Left colon (tissue), 2 donors: ENCODE measurements around the gene SLC9A9. TPM values are rescaled to one million over a fixed set of nuclear protein-coding genes. Genes with fewer than 3 reads are reported as not detected.
"Not testable (repeated sequence)": the region's sequence is repeated elsewhere in the genome, so short reads cannot be mapped to it uniquely, and the experiment has no call there.

ENCODE experiments used
- ATAC-seq: fragments of 200-7000 bp; cut with Tn5 transposase; one replicate; pipeline ENCODE4 v1.9.1; 2020; ENCODE audit warnings: mild to moderate bottlenecking, moderate library complexity
- DNase-seq, 2 donors: peaks; one replicate each; pipeline ENCODE4 v3.0.0-alpha.2; 2020
- intact Hi-C, 2 donors: fragments of 100-400 bp; cut with DNase I in 1 of 2; cut with micrococcal nuclease in 1 of 2; formaldehyde crosslinking; loops; one replicate each; pipeline versions ENCODE4 v1.11.2 to v1.14.0; 2022; cut with DNase I, micrococcal nuclease
- total RNA-seq, 2 donors: library from RNA; stranded (reverse); fragmentation: NEBNext Ultra II Directional; extraction: Animal tissue kit (Norgen Biotek cat#: 25700); gene quantifications; one replicate each; pipeline ENCODE4 v1.2.1, GENCODE V29; 2021
- donor health status: DM: no; HTN: no; CAD: no.
- donor health status: DM: yes; HTN: yes; CAD: no.

Gene SLC9A9
- total RNA-seq, 2 donors from 2014 or later, result 2.7 to 7.4 TPM

- ATAC-seq, intact Hi-C loops, DNase-seq: not testable (repeated sequence)
Observed at GRCh38 chr3:143431298-143431697, 417.0 kb downstream of the SLC9A9 start.

DNA sequence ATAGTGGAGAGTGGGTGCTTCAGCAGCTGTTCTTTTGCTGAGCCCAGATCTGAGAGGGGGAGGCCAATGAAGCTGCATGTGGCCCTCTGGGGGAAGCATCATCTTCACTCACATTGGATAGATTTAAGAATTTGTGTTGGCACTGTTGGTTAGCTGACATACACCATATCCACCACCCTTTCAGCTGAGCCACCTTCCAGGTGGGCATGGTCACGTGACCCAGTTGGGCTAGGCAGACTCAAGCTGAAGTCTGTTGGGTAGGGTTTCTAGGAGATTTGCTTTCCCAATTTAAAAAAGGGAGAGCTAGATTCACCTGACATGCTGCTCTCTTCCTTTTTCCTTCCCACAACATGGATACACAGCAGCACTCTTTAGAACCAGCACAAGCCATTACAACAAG lies 417.7 kb downstream of the SLC9A9 start:
- DNase-seq, result no peak
- intact Hi-C loops, result no loop called here
- no peak for ATAC-seq

- ATAC-seq, result peak; percentile 37
- no peak for DNase-seq
- intact Hi-C loops, result no loop called here
Observed at GRCh38 chr3:143429628-143430514, 418.4 kb downstream of the SLC9A9 start.

- DNase-seq (no peak), ATAC-seq (no peak)
- intact Hi-C loops, result no loop called here
Observed at GRCh38 chr3:143428294-143428693, 420.0 kb downstream of the SLC9A9 start.

DNA sequence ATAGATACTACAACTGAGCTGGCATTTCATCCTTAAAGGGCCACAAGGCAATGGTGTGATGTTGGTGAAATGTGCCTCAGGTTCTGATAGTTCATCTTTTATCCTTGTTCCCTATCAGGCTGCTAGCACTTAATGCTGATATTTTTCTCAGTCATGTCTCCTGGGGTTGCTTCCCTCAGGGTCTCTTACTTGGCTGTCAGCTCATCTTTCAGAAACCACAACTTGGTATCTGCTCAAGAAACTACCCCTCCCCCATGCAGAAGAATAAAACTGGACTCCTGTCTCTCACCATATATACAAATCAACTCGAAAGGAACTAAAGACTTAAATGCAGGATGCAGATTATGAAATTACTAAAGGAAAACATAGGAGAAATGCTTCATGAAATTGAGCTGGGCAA lies 420.6 kb downstream of the SLC9A9 start:
- DNase-seq (no peak), ATAC-seq (no peak)
- intact Hi-C loops, result no loop called here

GRCh38 chr3:143424874-143425273 lies 423.4 kb downstream of the SLC9A9 start:
- ATAC-seq (no peak), DNase-seq (no peak)
- intact Hi-C loops, result no loop called here

DNA sequence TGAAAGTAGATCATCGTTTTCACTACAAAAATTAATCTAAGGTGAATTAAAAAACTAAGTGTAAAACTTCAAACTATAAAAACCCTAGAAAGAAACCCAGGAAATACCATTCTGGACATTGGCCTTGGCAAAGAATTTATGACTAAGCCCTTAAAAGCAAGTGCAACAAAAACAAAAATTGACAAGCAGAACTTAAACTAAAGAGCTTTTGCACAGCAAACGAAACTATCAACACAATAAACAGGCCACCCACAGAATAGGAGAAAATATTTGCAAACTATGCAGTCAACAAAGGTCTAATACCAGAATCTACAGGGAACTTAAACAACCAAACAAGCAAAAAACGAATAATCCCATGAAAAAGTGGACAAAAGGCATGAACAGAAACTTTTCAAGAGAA lies 426.7 kb downstream of the SLC9A9 start:
- DNase-seq, result no peak
- no peak for ATAC-seq
- intact Hi-C loops, result no loop called here

- ATAC-seq (no peak), DNase-seq (no peak)
- intact Hi-C loops, result no loop called here
Observed at GRCh38 chr3:143419611-143420010, 428.7 kb downstream of the SLC9A9 start.

DNA sequence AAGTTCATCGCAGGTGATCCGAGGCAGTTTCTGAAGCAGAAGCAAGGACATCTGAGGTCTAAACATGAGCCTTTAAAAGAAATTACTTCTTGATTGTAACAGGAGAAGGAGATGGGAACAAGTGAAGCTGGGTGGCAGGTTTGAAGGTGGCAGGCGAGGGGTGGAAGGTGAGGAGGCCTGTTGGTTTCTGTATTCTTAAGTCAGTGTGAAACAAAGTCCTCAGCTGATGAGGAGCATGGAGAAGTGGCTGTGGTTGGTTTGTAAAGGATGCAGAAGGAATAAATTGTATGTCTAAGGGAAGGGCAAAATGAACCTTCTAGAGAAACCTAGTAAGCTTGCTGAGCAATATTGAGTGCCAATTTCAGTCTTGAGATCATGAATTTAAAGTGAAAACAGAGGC lies 429.9 kb downstream of the SLC9A9 start:
- ATAC-seq, result no peak
- intact Hi-C loops, result no loop called here

DNA sequence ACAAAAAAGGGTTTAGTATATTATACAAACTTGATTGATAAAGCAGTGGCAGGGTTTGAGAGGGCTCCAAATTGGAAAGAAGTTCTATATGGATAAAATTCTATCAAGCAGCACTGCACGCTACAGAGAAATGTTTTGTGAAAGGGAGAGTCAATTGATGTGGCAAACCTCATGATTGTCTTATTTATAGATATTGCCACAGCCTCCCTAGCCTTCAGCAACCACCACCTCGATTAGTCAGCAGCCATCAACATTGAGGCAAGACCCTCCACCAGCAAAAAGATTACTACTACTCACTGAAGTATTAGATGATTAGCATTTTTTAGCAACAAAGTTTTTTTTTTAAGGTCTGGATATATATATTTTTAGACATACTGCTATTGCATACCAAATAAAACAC lies 432.0 kb downstream of the SLC9A9 start:
- ATAC-seq, result no peak
- intact Hi-C loops, result no loop called here
- no peak for DNase-seq

More for the DNA sequence above, 429.9 kb downstream of the SLC9A9 start:
- no peak for DNase-seq

DNA sequence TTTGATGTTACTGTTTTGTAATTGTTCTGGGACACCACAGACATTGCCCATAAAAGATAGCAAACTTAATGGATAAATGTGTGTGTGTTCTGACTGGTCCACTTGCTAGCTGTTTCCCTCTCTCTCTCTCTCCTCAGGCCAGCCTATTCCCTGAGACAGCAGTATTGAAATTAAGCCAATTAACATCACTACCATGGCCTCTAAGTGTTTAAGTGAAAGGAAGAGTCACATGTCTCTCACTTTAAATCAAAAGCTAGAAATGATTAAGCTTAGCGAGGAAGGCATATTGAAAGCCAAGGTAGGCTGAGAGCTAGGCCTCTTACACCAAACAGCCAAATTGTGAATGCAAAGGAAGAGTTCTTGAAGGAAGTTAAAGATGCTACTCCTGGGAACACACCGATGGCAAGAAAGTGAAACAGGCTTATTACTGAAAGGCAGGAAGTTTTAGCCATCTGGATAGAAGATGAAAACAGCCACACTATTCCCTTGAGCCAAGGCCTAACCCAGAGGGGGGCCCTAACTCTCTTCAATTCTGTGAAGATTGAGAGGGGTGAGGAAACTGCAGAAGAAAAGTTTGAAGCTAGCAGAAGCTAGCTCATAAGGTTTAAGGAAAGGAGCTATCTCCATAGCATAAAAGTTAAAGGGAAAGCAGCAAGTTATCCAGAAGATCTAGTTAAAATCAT lies 433.6 kb downstream of the SLC9A9 start:
- DNase-seq, result no peak
- intact Hi-C loops, result no loop called here
- no peak for ATAC-seq

DNA sequence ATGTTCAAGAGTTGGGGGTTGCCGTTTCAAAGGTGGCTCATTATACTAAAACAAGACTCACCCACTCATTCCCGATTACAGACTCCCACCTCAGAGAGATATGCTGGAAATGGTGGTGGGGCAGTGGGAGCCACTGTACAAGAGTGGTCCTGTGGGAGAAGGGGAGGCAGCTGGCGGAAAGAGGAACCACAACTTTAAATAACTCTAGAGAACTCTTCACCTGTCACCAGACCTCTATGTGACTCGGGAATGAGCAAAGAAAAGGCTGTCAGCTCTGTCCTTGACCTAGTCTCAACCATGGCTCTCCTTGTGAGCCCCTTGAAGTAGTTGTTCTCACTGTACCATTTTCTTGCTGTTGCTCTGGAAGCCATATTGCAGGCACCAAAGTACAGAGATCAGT lies 434.9 kb downstream of the SLC9A9 start:
- DNase-seq (no peak), ATAC-seq (no peak)
- intact Hi-C loops, result no loop called here

GRCh38 chr3:143412084-143412483 lies 436.2 kb downstream of the SLC9A9 start:
- no peak for DNase-seq
- intact Hi-C loops, result no loop called here
- no peak for ATAC-seq

DNA sequence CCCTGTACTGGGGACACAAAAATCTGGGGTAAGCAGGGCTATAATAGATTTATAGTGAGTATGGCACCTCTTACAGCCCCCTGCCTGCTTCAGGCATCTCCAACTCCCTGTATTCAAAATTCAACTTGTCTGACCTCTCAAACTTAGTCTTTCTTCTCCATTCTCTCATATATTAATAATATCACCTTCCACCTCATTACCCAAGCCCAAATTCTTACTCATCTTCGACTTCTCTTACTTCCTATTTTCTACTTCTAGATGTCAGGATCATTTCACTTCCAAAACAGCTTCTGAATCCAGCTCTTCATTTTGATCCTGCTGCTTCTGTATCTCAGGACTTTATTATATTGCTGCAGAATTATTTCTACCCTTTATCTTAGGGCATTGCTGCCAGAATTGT lies 438.0 kb downstream of the SLC9A9 start:
- ATAC-seq (no peak), DNase-seq (no peak)
- intact Hi-C loops, result no loop called here

DNA sequence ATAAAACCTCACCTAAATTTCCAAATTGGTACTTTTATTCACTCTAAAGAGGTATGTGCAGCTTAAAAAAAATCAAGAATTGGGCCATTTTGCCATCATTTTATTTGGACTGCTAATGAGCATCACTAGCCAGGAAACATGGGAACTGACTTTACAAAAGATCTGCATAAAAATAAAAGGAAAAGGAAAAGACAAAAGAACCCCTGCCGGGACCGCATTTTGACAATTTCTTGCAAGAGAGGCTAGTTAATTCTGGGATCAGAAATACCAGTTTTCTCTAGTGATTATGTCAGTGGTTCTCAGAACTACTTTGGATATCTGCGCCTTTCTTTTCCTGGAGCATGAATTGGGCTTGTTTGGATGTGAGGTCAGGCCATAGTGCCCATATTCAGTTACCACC lies 439.5 kb downstream of the SLC9A9 start:
- no peak for ATAC-seq
- DNase-seq, result no peak
- intact Hi-C loops, result no loop called here

DNA sequence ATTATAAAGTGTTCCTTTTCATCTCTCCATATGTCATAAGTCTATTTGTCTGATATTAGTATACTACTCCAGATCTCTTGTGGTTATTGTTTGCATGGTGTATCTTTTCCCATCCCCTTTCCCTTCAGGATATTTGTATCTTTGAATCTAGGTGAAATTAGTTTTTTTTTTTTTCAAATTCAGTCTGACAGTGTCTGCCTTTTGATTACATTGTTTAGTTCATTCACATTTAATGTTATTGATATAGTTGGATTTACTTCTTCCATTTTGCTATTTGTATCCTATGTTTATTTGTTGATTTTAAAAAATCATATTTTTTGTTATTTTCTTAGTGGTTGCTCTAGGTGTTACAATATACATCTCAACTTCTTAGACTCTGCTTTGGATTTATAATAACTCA lies 445.7 kb downstream of the SLC9A9 start:
- intact Hi-C loops, result no loop called here
- ATAC-seq (no peak), DNase-seq (no peak)

DNA sequence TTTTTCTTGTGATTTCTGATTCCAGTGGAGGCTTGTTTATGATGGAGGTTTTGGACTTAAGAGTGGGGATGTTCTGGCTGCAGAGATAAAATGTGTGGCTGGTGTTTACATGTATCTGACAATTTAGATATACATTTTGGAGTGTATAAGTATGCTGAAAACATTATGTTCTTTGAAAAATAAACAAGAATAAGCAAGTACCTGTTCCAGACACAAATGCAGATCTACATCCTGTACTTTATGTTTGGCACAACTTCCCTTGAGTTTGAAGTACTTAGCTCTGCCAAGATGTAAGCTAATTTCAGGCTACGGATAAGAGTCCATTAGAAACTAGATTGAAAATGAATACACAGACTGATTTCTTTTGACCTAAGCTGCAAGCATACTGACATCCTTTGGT lies 451.5 kb downstream of the SLC9A9 start:
- intact Hi-C loops, result no loop called here
- ATAC-seq, result no peak
- no peak for DNase-seq

DNA sequence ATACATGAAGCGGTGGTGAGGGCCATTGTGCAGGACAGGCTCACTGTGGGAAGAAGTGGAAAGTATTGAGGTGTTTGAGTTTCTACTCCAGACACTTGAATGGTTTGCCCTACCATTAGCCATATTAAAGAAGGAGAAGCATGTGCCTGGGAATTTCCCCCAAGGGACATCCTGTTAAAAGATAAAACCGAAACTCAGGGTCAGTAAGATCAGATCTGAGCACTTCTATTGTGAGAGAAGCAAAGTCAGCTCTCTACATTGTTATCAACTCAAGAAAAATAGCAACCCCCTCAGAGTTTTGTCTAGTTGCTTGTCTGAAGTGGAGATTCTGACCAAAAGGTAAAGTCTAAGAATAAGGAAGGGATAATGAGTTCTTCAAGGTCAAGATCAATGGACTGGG lies 458.9 kb downstream of the SLC9A9 start:
- ATAC-seq (no peak), DNase-seq (no peak)
- intact Hi-C loops, result no loop called here

DNA sequence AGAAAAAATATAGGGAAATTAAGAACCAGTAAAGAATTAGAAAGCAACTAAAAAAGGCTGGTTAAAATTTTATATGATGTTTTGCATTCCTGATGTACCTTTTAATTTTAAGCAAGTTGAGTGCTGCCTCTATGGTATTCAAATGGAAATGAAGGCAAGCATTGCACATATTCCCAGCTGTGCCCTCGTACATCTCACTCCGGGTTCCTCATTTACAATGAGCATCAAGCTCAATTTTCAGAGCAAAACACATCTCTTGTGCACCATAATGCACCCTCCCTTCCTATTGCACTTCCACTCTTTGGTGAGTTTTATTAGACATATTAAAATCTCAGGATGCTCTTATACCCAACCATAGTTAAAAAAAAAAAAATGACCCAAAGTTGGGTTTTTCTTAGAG lies 460.8 kb downstream of the SLC9A9 start:
- ATAC-seq, result no peak
- intact Hi-C loops, result no loop called here
- DNase-seq, result no peak

- DNase-seq, result no peak
- intact Hi-C loops, result no loop called here
- ATAC-seq, result no peak
Observed at GRCh38 chr3:143384076-143384475, 464.2 kb downstream of the SLC9A9 start.
